ENCODE results near the gene CLIC2. TPM values are rescaled to one million over a fixed set of nuclear protein-coding genes. Genes with fewer than 3 reads are reported as not detected.
"Not testable (repeated sequence)": the region's sequence is repeated elsewhere in the genome, so short reads cannot be mapped to it uniquely, and the experiment has no call there.

The CLIC2 gene
- total RNA-seq: under 1 TPM in 1 of 2 donors, not detected in 1; 0.50 TPM

DNA sequence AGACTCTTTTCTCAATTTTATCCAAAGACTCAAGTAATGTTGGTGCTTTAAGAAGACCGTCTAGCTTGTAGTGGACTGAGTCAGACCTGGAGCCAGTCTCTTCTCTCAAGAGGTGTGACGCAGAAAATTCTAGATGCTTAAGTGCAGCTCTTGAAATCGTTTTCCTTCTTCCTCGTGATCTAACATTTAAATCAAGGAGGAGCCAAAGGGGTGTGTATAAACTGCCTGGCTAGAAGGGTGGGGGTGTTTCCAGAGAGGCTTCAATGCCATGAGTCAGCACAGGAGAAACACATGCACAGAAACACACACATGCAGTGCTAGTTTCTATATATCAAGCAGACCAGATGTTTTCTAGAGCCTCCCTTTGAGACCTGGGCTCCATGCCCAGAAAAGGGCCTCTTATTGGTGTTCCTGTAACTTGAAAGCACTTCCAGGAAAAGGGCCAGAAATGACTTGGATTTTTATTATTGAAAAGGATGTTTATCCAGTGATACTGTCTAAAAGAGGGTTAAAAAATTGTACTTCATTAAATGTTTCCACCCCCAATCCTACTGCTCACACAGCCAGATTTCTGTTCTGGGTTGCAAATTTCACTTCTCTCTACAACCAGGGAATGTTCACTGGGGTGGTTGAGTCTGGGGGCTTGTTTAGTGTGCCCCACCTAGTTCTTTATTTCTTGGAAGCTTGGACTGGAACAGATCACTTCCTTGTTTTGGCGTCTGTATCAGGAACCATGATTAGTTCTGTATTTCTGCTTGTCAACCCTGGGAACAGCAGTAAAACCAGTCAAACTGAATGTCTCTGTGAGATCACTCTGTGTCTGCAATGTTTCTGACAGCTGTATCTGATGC, at the start of gene CLIC2:
Gene CLIC2, minus strand, starts transcription at position 129 of the 851 bp plus-strand sequence. CDS start 187 bp downstream, outside the sequence.
- no peaks in the 10 kb centered on the region for H3K36me3 Mint-ChIP-seq
- peaks cover 10 to 16% of the 10 kb centered on the region in 2 donors for H3K27me3 Mint-ChIP-seq
- no peak within 1 kb of the TSS for H3K27ac Mint-ChIP-seq
- ATAC-seq (no peak), DNase-seq (ENCODE audit: low spot score) (no peak)
- no peak within 1 kb of the TSS for H3K4me3 Mint-ChIP-seq
- no peaks in the 10 kb centered on the region for H3K9me3 Mint-ChIP-seq
- no peaks in the 10 kb centered on the region for H3K4me1 Mint-ChIP-seq (ENCODE audit: low read depth in 2 of 2)

DNA sequence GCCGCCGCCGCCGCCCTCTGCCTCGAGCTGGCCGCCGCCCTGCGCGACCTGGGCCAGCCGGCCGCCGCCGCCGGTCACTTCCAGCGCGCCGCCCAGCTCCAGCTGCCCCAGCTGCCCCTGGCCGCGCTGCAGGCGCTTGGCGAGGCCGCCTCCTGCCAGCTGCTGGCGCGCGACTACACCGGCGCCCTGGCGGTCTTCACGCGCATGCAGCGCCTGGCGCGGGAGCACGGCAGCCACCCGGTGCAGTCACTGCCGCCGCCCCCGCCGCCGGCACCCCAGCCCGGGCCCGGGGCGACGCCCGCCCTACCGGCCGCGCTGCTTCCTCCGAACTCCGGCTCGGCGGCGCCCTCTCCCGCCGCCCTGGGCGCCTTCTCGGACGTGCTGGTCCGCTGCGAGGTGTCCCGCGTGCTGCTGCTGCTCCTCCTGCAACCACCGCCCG, 48.1 kb upstream of the CLIC2 start:
- H3K27me3 Mint-ChIP-seq; H3K4me3 Mint-ChIP-seq; DNase-seq (ENCODE audit: low spot score); H3K36me3 Mint-ChIP-seq; H3K9me3 Mint-ChIP-seq; H3K27ac Mint-ChIP-seq; H3K4me1 Mint-ChIP-seq (ENCODE audit: low read depth in 2 of 2): not testable (repeated sequence)
- ATAC-seq: peak; percentile 60 to 67

DNA sequence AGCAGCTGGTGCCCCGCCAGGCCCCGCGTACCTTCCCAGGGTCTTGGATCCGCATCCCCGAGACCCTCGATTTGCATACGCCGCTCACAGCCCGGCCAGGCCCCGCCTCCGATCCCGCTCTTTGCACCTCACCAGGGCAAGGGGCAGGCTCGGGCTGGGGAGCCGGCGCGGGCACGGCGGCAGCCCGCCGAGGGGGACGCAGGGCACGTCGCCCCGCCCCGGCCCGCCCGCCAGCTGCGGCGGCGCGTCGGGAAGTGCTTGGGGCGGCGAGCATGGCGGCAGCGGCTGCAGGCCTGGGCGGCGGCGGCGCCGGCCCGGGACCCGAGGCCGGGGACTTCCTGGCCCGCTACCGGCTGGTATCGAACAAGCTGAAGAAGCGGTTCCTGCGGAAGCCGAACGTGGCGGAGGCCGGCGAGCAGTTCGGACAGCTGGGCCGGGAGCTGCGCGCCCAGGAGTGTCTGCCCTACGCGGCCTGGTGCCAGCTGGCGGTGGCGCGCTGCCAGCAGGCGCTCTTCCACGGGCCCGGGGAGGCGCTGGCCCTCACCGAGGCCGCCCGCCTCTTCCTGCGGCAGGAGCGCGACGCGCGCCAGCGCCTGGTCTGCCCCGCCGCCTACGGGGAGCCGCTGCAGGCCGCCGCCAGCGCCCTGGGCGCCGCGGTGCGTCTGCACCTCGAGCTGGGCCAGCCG, 47.6 kb upstream of the CLIC2 start, which contains the start of gene F8A2:
Gene F8A2, plus strand, starts transcription at position 253 of the 686 bp plus-strand sequence. Its CDS starts 20 bp downstream, at position 273.
- not testable (repeated sequence) for H3K27ac Mint-ChIP-seq; H3K36me3 Mint-ChIP-seq; H3K27me3 Mint-ChIP-seq; DNase-seq (ENCODE audit: low spot score); H3K4me1 Mint-ChIP-seq (ENCODE audit: low read depth in 2 of 2); H3K4me3 Mint-ChIP-seq; H3K9me3 Mint-ChIP-seq
- peak; percentile 85 to 87 for ATAC-seq

- H3K27ac Mint-ChIP-seq; DNase-seq (ENCODE audit: low spot score); H3K4me1 Mint-ChIP-seq (ENCODE audit: low read depth in 2 of 2); H3K36me3 Mint-ChIP-seq; H3K9me3 Mint-ChIP-seq; H3K4me3 Mint-ChIP-seq; H3K27me3 Mint-ChIP-seq: not testable (repeated sequence)
- peak in 1 of 2 donors; percentile 58 for ATAC-seq
Observed at GRCh38 chrX:155379802-155380201, 45.4 kb upstream of the CLIC2 start.

DNA sequence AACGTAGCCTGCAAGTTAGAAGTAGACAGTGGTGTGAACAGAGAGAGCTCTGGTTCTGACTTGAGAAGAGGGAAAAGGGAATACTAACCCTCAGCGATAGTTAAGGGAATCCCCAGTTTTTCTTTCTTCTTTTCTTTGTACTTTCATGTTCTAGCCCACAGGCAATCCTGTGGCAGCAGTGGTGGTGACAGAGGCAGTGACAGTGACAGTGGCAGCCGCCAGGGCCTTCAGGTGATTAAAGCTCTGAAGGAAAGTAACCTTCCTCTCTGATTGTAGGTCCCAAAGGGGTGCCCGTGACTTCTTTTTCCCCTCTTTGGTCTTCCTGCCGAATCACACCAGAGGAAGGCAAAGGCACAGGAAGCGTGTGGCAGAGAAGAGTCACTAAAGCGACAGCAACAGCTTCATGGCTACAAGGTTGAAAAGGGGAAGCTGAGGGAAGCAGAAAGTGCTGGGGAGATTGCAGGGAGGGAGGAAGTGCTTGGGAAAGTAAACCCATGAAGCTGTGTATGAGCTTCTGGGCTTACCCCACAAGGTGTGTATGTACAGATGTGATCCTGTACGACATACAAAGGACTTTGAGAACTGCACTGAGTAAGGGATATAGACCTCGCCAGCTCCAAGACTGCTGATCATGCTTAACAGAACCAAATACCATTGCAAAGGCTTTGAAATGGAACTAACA, 39.5 kb upstream of the CLIC2 start:
- H3K4me3 Mint-ChIP-seq; H3K36me3 Mint-ChIP-seq; DNase-seq (ENCODE audit: low spot score); H3K27ac Mint-ChIP-seq; H3K27me3 Mint-ChIP-seq; H3K4me1 Mint-ChIP-seq (ENCODE audit: low read depth in 2 of 2); H3K9me3 Mint-ChIP-seq: not testable (repeated sequence)
- peak in 1 of 2 donors; percentile 32 for ATAC-seq

GRCh38 chrX:155363712-155364111, 29.3 kb upstream of the CLIC2 start:
- H3K4me1 Mint-ChIP-seq (ENCODE audit: low read depth in 2 of 2); H3K36me3 Mint-ChIP-seq; H3K9me3 Mint-ChIP-seq; H3K4me3 Mint-ChIP-seq; H3K27me3 Mint-ChIP-seq; DNase-seq (ENCODE audit: low spot score); H3K27ac Mint-ChIP-seq; ATAC-seq: not testable (repeated sequence)

GRCh38 chrX:155349448-155349847, 15.0 kb upstream of the CLIC2 start:
- not testable (repeated sequence) for H3K27me3 Mint-ChIP-seq; H3K4me3 Mint-ChIP-seq; DNase-seq (ENCODE audit: low spot score); H3K9me3 Mint-ChIP-seq; H3K36me3 Mint-ChIP-seq; H3K27ac Mint-ChIP-seq; H3K4me1 Mint-ChIP-seq (ENCODE audit: low read depth in 2 of 2); ATAC-seq

DNA sequence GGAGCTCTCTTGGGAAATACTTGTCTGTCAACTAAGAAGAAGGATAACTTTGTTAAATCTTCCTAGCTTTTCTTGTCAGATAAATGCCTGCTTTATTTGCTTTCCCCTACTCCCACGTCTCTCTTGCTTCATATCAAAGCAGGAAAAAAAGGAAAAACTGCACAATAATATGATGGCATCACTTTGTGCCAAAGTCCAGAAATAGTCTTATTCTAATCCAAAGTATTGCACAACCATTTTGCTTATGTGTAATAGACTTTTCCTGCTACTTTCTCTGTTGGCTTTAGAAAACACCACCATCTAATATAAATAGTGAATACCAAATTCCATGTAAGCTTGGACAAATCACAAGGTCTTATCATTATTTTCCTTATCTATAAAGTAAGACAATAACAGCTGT, 11.3 kb upstream of the CLIC2 start:
- not testable (repeated sequence) for H3K27me3 Mint-ChIP-seq; ATAC-seq; DNase-seq (ENCODE audit: low spot score); H3K4me3 Mint-ChIP-seq; H3K4me1 Mint-ChIP-seq (ENCODE audit: low read depth in 2 of 2); H3K36me3 Mint-ChIP-seq; H3K9me3 Mint-ChIP-seq; H3K27ac Mint-ChIP-seq

- H3K36me3 Mint-ChIP-seq; DNase-seq (ENCODE audit: low spot score); H3K4me1 Mint-ChIP-seq (ENCODE audit: low read depth in 2 of 2); H3K27me3 Mint-ChIP-seq; H3K9me3 Mint-ChIP-seq; H3K27ac Mint-ChIP-seq; H3K4me3 Mint-ChIP-seq: not testable (repeated sequence)
- ATAC-seq: peak in 1 of 2 donors; percentile 24
Observed at GRCh38 chrX:155335337-155335712, 911 bp upstream of the CLIC2 start.

DNA sequence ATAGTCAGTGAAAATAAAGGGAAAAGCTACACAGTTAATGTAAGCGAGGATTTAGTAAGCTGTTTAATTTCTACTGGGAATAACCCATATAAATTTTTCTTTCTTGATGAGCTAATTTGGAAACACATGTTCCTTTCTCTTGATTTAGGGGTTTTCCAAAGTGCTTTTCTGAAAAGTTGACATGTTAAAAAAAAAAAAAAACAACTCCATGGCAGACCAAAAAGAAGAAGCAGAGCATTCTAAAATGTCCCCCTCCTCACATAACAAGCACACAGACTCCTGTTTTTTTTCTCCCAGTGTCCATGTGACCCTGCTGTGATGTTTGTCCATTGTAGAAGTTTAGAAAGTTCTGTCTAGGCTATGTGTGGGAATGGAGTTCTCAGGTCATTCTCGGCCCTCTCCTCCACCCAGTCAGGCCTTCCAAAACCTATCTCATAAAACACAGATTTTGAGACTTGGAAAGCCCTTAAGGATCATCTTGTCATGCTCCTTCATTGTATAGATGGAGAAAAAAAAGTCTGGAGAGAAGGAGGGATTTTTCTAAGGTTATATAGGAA, 792 bp downstream of the CLIC2 start:
- no peak for DNase-seq (ENCODE audit: low spot score)
- H3K27ac Mint-ChIP-seq: no peak overlapping the region
- no peak overlapping the region for H3K4me3 Mint-ChIP-seq
- no peaks in the 10 kb centered on the region for H3K36me3 Mint-ChIP-seq
- ATAC-seq: no peak
- no peaks in the 10 kb centered on the region for H3K4me1 Mint-ChIP-seq (ENCODE audit: low read depth in 2 of 2)
- H3K27me3 Mint-ChIP-seq: peaks cover 14 to 19% of the 10 kb centered on the region in 2 donors
- H3K9me3 Mint-ChIP-seq: no peaks in the 10 kb centered on the region

- Mint-ChIP-seq H3K27ac (no peak overlapping the region), H3K27me3 (peaks cover 17 to 19% of the 10 kb centered on the region in 2 donors), H3K4me1 (ENCODE audit: low read depth in 2 of 2) (no peaks in the 10 kb centered on the region), H3K4me3 (no peak overlapping the region), H3K36me3 (no peaks in the 10 kb centered on the region), H3K9me3 (no peaks in the 10 kb centered on the region)
- no peak for ATAC-seq
- no peak for DNase-seq (ENCODE audit: low spot score)
Observed at GRCh38 chrX:155330992-155331391, 3.4 kb downstream of the CLIC2 start.

DNA sequence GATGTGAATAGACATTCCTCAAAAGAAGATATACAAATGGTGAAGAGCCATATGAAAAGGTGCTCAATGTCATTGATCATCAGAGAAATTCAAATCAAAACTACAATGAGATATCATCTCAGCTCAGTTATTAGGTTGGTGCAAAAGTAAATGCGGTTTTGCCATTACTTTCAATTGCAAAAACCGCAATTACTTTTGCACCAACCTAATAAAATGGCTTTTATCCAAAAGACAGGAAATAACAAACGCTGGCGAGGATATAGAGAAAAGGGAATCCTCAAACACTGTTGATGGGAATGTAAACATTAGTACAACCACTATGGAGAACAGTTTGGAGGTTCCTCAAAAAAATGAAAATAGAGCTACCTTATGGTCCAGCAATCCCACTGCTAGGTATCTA, 5.1 kb downstream of the CLIC2 start:
- Mint-ChIP-seq H3K4me3 (no peak overlapping the region), H3K27me3 (peaks cover 21 to 27% of the 10 kb centered on the region in 2 donors), H3K36me3 (no peaks in the 10 kb centered on the region), H3K27ac (no peak overlapping the region), H3K9me3 (no peaks in the 10 kb centered on the region), H3K4me1 (ENCODE audit: low read depth in 2 of 2) (no peaks in the 10 kb centered on the region)
- no peak for DNase-seq (ENCODE audit: low spot score)
- ATAC-seq: no peak

DNA sequence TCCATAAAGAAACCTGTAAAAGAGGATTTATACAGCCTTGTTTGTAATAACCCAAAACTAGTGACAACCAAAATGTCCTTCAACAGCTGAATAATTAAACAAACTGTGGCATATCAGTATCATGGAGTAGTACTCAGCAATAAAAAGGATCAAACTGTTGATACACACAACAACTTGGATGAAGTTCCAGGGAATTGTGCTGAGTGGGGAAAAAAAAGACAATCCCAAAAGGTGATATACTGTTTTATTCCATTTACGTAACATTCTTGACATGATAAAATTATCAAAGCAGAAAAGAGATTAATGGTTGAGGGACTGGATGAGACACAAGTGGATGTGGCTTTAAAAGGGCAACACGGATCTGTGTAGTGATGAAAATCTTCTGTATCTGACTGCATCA, 7.8 kb downstream of the CLIC2 start:
- Mint-ChIP-seq H3K27ac (no peak overlapping the region), H3K36me3 (no peaks in the 10 kb centered on the region), H3K4me1 (ENCODE audit: low read depth in 2 of 2) (no peaks in the 10 kb centered on the region), H3K4me3 (no peak overlapping the region), H3K9me3 (peaks cover 5% of the 10 kb centered on the region), H3K27me3 (peaks cover 26 to 40% of the 10 kb centered on the region in 2 donors)
- DNase-seq (ENCODE audit: low spot score) (no peak), ATAC-seq (no peak)
